ENCODE data around the gene TMEM74B.

TMEM74B gene

GRCh38 chr20:1205802-1206201, 21.0 kb upstream of the TMEM74B start:
- no peak for DNase-seq (ENCODE audit: low spot score)

- DNase-seq (ENCODE audit: low spot score), result no peak
These were observed 19.8 kb upstream of the TMEM74B start for GRCh38 chr20:1204576-1204975.

GRCh38 chr20:1204113-1204512, 19.3 kb upstream of the TMEM74B start:
- DNase-seq (ENCODE audit: low spot score), result no peak

GRCh38 chr20:1203630-1204029, 18.8 kb upstream of the TMEM74B start:
- no peak for DNase-seq (ENCODE audit: low spot score)

- DNase-seq (ENCODE audit: low spot score), result no peak
These were observed 18.2 kb upstream of the TMEM74B start, which contains the start of gene C20orf202 for GRCh38 chr20:1202762-1203504. Gene C20orf202 (plus strand): TSS chr20:1203454. CDS start chr20:1203586, 132 bp downstream.

- no peak for DNase-seq (ENCODE audit: low spot score)
These were observed 15.2 kb upstream of the TMEM74B start for GRCh38 chr20:1199964-1200363.

- DNase-seq (ENCODE audit: low spot score), result no peak
These were observed 14.6 kb upstream of the TMEM74B start for GRCh38 chr20:1199212-1199873.

GRCh38 chr20:1198751-1199150, 14.0 kb upstream of the TMEM74B start:
- DNase-seq (ENCODE audit: low spot score), result no peak

- no peak for DNase-seq (ENCODE audit: low spot score)
These were observed 13.0 kb upstream of the TMEM74B start for GRCh38 chr20:1197801-1198200.

GRCh38 chr20:1196634-1197033, 11.9 kb upstream of the TMEM74B start:
- DNase-seq (ENCODE audit: low spot score), result no peak

- no peak for DNase-seq (ENCODE audit: low spot score)
These were observed 10.4 kb upstream of the TMEM74B start for GRCh38 chr20:1195226-1195625.

- no peak for DNase-seq (ENCODE audit: low spot score)
These were observed 6.5 kb upstream of the TMEM74B start for GRCh38 chr20:1191299-1191698.

- no peak for DNase-seq (ENCODE audit: low spot score)
These were observed 6.1 kb upstream of the TMEM74B start for GRCh38 chr20:1190847-1191246.

GRCh38 chr20:1189827-1190226, 5.0 kb upstream of the TMEM74B start:
- no peak for DNase-seq (ENCODE audit: low spot score)

GRCh38 chr20:1188347-1188746, 3.6 kb upstream of the TMEM74B start:
- DNase-seq (ENCODE audit: low spot score), result no peak

GRCh38 chr20:1187605-1188171, 2.9 kb upstream of the TMEM74B start:
- no peak for DNase-seq (ENCODE audit: low spot score)

- no peak for DNase-seq (ENCODE audit: low spot score)
These were observed 1.7 kb upstream of the TMEM74B start for GRCh38 chr20:1186367-1186991.

GRCh38 chr20:1185790-1186334, 1.1 kb upstream of the TMEM74B start:
- DNase-seq (ENCODE audit: low spot score), result peak; percentile 17

GRCh38 chr20:1185316-1185741, 548 bp upstream of the TMEM74B start:
- no peak for DNase-seq (ENCODE audit: low spot score)

- no peak for DNase-seq (ENCODE audit: low spot score)
These were observed 532 bp downstream of the TMEM74B start for GRCh38 chr20:1184260-1184637.

GRCh38 chr20:1183153-1183552, 1.6 kb downstream of the TMEM74B start:
- DNase-seq (ENCODE audit: low spot score), result no peak

- no peak for DNase-seq (ENCODE audit: low spot score)
These were observed 2.7 kb downstream of the TMEM74B start for GRCh38 chr20:1182106-1182505.

- no peak for DNase-seq (ENCODE audit: low spot score)
These were observed 3.8 kb downstream of the TMEM74B start for GRCh38 chr20:1180949-1181348.

Measured in CD4-positive, alpha-beta T cell treated with Interleukin-2 at 100 ng/mL for 4 hours (primary cell).